ENCODE data around the gene SLC9A8. TPM values are rescaled to one million over a fixed set of nuclear protein-coding genes. Genes with fewer than 3 reads are reported as not detected.

Gene SLC9A8
- total RNA-seq, 1 donor from 2014 or later = 65.7 TPM

DNA sequence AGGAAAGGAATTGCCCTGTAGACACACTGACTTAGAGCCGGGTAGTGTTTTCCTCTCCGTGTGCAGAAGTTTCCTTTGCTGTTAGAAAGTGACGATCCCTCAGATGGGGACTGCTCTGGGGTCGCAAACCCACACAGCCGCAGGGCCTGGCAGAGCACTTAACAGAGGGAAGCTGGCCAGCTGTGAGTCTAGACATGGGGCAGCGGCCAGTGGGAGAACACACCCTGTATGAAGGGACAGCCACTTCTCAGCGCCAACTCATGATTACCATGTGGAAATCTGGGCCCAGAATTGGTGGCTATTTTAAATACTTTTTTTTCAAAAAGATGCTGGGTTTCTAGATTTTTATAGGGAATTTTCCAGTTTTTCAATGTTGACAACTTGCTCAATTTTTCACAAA lies 39.4 kb downstream of the SLC9A8 start:
- Mint-ChIP-seq H3K27ac (no peak overlapping the region), H3K4me1 (peaks cover 6% of the 10 kb centered on the region), H3K36me3 (ENCODE audit: low read depth) (peaks cover 92% of the 10 kb centered on the region), H3K4me3 (no peak overlapping the region), H3K9me3 (no peaks in the 10 kb centered on the region), H3K27me3 (no peaks in the 10 kb centered on the region)
- no peak for DNase-seq
- TF ChIP-seq, protein P1, sequence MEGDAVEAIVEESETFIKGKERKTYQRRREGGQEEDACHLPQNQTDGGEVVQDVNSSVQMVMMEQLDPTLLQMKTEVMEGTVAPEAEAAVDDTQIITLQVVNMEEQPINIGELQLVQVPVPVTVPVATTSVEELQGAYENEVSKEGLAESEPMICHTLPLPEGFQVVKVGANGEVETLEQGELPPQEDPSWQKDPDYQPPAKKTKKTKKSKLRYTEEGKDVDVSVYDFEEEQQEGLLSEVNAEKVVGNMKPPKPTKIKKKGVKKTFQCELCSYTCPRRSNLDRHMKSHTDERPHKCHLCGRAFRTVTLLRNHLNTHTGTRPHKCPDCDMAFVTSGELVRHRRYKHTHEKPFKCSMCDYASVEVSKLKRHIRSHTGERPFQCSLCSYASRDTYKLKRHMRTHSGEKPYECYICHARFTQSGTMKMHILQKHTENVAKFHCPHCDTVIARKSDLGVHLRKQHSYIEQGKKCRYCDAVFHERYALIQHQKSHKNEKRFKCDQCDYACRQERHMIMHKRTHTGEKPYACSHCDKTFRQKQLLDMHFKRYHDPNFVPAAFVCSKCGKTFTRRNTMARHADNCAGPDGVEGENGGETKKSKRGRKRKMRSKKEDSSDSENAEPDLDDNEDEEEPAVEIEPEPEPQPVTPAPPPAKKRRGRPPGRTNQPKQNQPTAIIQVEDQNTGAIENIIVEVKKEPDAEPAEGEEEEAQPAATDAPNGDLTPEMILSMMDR (IDR thresholded peaks at IDR 0.05) = no peak
- no peak for ATAC-seq (ENCODE audit: low read depth)
- ChIA-PET POLR2A (no interaction called here), CTCF (interaction anchor here (0.7 to 1.2 kb wide), 2 partner anchors 243 to 345 kb away, joined by 3 to 4 read pairs; no protein-coding TSS in a partner anchor)
- intact Hi-C loops (cut with micrococcal nuclease) = no loop called here

DNA sequence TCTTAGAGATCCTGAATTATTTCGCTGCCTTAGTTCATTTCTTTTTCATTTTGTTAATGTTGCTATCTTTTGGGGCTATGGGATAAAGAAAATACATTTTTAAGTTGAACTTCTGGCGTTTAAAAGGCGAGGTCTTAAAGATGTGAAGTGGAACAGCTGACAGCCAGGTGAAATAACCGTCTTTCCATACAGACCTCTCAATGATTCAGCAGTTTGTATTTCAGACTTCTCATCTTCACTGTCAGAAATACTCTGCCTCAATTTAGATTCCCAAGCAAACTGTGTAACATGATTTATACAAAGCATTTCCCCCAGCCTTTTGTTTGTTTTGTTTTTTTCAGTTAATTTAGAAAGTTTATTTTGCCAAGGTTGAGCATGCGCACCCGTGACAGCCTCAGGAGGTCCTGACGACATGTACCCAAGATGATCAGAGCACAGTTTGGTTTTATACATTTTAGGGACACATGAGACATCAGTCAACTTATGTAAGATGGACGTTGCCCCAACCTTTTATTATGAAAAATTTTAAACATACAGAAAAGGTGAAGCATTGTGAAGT lies 40.0 kb downstream of the SLC9A8 start:
- peaks cover 90% of the 10 kb centered on the region for H3K36me3 Mint-ChIP-seq (ENCODE audit: low read depth)
- TF ChIP-seq, protein P1 (IDR thresholded peaks at IDR 0.05) = no peak
- DNase-seq (no peak), ATAC-seq (ENCODE audit: low read depth) (no peak)
- H3K27me3 Mint-ChIP-seq = no peaks in the 10 kb centered on the region
- CTCF ChIA-PET = no interaction called here
- H3K9me3 Mint-ChIP-seq = no peaks in the 10 kb centered on the region
- H3K27ac Mint-ChIP-seq = no peak overlapping the region
- intact Hi-C loops (cut with micrococcal nuclease) = no loop called here
- peaks cover 6% of the 10 kb centered on the region for H3K4me1 Mint-ChIP-seq
- POLR2A ChIA-PET = no interaction called here
- no peak overlapping the region for H3K4me3 Mint-ChIP-seq

DNA sequence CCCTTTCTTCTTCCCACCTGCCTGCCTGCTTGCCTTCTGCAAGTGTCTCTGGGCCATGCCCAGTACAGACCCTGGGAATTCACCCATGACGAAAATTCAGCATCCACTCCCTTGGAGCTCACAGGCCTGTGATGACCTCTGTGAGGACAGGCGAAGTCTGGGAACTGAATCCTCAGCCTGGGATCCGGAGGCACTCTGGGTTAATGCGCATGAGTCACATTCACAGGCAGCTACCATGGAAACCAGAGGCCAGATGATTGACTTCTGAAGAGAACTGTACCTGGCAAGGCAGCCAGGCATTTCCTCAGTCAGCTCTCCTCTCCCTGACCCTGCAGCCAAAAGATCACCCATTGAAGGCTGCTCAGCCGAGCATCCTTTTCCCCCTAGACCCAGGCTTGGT lies 41.0 kb downstream of the SLC9A8 start:
- no peaks in the 10 kb centered on the region for H3K9me3 Mint-ChIP-seq
- H3K36me3 Mint-ChIP-seq (ENCODE audit: low read depth) = peaks cover 92% of the 10 kb centered on the region
- ATAC-seq (ENCODE audit: low read depth) (no peak), DNase-seq (no peak)
- intact Hi-C loops (cut with micrococcal nuclease) = no loop called here
- ChIA-PET POLR2A (no interaction called here), CTCF (no interaction called here)
- no peaks in the 10 kb centered on the region for H3K27me3 Mint-ChIP-seq
- no peak overlapping the region for H3K4me3 Mint-ChIP-seq
- H3K4me1 Mint-ChIP-seq = peaks cover 6% of the 10 kb centered on the region
- TF ChIP-seq, protein P1 (IDR thresholded peaks at IDR 0.05) = no peak
- no peak overlapping the region for H3K27ac Mint-ChIP-seq

DNA sequence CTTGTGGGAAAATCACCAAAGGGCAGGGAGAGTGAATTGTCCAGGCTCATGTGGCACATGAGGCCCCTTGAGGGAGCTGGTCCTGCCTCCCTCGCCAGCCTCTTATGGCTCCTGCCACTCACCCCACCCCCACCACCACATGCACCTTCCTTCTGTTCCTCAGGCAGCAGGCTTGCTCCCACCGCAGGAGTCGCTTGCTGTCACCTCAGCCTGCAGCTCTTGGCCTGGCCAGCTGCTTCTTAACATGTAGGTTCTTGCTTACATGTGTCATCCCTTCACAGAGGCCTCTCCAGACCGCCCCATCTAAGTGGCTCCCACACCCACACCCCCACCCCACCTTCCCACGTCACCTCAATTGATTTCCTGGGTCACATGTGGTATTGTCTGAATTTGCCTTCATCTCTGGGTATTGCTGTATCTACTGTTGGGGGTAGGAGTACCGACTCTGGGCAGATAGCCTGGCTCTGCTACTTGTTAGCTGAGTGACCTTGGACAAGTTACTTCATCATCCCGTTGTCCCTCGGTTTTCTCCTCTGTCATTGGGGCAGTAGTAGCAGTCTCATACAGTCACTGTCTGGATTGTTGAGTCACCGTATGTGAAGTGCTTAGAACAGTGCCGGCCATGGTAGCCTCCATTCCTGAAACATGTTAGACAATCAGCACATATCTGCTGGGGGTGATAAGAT lies 41.7 kb downstream of the SLC9A8 start:
- peaks cover 92% of the 10 kb centered on the region for H3K36me3 Mint-ChIP-seq (ENCODE audit: low read depth)
- no peaks in the 10 kb centered on the region for H3K27me3 Mint-ChIP-seq
- no peak overlapping the region for H3K27ac Mint-ChIP-seq
- peaks cover 6% of the 10 kb centered on the region for H3K4me1 Mint-ChIP-seq
- CTCF ChIA-PET = no interaction called here
- H3K9me3 Mint-ChIP-seq = no peaks in the 10 kb centered on the region
- TF ChIP-seq, protein P1 (IDR thresholded peaks at IDR 0.05) = no peak
- POLR2A ChIA-PET = no interaction called here
- ATAC-seq (ENCODE audit: low read depth) (no peak), DNase-seq (no peak)
- intact Hi-C loops (cut with micrococcal nuclease) = no loop called here
- no peak overlapping the region for H3K4me3 Mint-ChIP-seq

DNA sequence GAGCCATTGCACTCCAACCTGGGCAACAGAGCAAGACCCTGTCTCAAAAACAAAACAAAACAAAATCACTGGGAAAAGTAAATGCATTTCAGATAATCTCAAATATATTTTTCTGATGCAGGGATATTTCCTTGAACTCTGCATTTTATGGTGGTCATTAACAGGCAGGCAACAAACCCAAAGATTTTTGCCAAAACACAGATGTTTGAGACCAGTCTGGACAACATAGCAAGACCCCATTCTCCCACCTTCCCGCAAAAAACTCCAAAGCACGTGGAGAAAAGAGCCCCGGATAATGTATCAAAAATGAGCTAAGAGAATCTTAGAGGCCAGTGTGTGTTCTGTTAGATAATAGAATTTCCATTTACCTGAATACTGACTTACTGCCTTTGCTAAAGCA lies 44.3 kb downstream of the SLC9A8 start:
- ATAC-seq (ENCODE audit: low read depth) (no peak), DNase-seq (no peak)
- no peaks in the 10 kb centered on the region for H3K27me3 Mint-ChIP-seq
- H3K4me3 Mint-ChIP-seq = no peak overlapping the region
- no peaks in the 10 kb centered on the region for H3K9me3 Mint-ChIP-seq
- ChIA-PET POLR2A (no interaction called here), CTCF (interaction anchor here (1.5 kb wide), 2 partner anchors 11 to 30 kb away, joined by 4 to 5 read pairs; no protein-coding TSS in a partner anchor)
- H3K27ac Mint-ChIP-seq = no peak overlapping the region
- peaks cover 92% of the 10 kb centered on the region for H3K36me3 Mint-ChIP-seq (ENCODE audit: low read depth)
- TF ChIP-seq, protein P1 (IDR thresholded peaks at IDR 0.05) = no peak
- H3K4me1 Mint-ChIP-seq = no peaks in the 10 kb centered on the region
- intact Hi-C loops (cut with micrococcal nuclease) = no loop called here

All from activated B cell treated with CpG ODN at 0.5 μM for 24 hours (primary cell).